Measurements from ENCODE around the gene CPNE4.
"Not testable (repeated sequence)": the region's sequence is repeated elsewhere in the genome, so short reads cannot be mapped to it uniquely, and the experiment has no call there.

The CPNE4 gene

DNA sequence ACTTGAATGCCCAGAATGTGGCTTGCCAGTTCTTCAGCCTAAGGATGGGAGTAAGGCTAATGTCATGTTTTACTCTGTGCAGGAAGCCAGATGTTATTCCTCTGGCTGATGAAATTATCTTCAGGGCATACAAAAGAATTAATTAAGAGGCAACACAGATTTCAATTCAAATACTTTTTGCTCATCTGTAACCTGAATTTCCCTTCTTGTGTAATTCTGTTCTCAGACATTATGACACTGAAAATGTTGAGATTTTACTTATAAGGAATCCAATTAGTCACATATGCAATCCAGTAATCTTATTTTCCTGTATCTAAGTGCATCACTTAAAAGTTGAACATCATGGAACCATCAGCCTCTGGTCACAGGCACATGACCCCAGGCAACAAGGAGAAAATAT is 136.5 kb downstream of the CPNE4 start:
- no peak overlapping the region for H3K4me3 ChIP-seq (ENCODE audit: low read depth, low read length)
- TF ChIP-seq, protein P1, sequence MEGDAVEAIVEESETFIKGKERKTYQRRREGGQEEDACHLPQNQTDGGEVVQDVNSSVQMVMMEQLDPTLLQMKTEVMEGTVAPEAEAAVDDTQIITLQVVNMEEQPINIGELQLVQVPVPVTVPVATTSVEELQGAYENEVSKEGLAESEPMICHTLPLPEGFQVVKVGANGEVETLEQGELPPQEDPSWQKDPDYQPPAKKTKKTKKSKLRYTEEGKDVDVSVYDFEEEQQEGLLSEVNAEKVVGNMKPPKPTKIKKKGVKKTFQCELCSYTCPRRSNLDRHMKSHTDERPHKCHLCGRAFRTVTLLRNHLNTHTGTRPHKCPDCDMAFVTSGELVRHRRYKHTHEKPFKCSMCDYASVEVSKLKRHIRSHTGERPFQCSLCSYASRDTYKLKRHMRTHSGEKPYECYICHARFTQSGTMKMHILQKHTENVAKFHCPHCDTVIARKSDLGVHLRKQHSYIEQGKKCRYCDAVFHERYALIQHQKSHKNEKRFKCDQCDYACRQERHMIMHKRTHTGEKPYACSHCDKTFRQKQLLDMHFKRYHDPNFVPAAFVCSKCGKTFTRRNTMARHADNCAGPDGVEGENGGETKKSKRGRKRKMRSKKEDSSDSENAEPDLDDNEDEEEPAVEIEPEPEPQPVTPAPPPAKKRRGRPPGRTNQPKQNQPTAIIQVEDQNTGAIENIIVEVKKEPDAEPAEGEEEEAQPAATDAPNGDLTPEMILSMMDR (IDR thresholded peaks at IDR 0.05; ENCODE audit: insufficient read depth, low read length, missing control alignments), result no peak
- no peak for DNase-seq (ENCODE audit: low read depth, low spot score)
- POLR2A ChIA-PET, result no interaction called here
- CTCF ChIA-PET, result interaction anchor here (1.3 to 1.6 kb wide), 2 partner anchors 102 to 131 kb away, joined by 3 to 4 read pairs; no protein-coding TSS in a partner anchor

DNA sequence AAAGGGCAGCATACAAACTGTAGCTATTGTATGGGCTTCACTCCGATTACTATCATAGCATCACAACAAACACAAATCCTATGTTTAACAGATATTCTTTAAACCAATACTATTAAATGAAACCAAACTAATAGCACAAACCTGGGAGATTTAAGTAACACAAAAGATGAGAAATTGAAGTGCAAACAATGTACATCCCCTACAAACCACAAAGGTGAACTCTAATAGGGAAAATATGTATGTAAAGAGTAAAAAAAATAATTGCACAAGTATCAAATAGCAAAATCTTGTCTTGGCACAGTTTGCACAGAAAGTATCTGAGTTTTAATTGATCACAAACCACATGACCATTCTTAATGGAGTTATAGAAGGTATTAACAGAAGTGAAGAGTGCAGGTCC is 138.5 kb downstream of the CPNE4 start:
- ChIA-PET CTCF (no interaction called here), POLR2A (no interaction called here)
- TF ChIP-seq, protein P1 (IDR thresholded peaks at IDR 0.05; ENCODE audit: insufficient read depth, low read length, missing control alignments), result no peak
- no peak overlapping the region for H3K4me3 ChIP-seq (ENCODE audit: low read depth, low read length)
- DNase-seq (ENCODE audit: low read depth, low spot score), result no peak

DNA sequence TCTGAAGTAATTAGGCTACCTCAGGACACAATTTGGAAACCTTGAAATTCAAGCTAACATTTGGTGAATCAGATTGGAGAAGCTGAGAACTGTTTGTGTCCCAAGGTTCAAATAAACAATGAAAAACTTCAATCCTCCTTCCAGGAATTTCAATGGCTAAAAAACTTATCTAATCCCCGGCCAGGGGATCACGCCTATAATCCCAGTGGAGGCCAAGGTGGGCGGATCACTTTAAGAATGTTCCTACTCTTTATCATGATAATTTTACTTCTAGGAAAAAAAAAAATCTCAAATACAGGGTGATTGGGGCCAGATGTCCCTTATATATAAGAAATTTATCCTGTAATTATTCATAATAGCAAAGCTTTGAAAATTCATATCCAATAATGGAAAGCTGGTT is 139.0 kb downstream of the CPNE4 start:
- no peak overlapping the region for H3K4me3 ChIP-seq (ENCODE audit: low read depth, low read length)
- ChIA-PET POLR2A (no interaction called here), CTCF (no interaction called here)
- TF ChIP-seq, protein P1 (IDR thresholded peaks at IDR 0.05; ENCODE audit: insufficient read depth, low read length, missing control alignments), result no peak
- DNase-seq (ENCODE audit: low read depth, low spot score), result no peak

DNA sequence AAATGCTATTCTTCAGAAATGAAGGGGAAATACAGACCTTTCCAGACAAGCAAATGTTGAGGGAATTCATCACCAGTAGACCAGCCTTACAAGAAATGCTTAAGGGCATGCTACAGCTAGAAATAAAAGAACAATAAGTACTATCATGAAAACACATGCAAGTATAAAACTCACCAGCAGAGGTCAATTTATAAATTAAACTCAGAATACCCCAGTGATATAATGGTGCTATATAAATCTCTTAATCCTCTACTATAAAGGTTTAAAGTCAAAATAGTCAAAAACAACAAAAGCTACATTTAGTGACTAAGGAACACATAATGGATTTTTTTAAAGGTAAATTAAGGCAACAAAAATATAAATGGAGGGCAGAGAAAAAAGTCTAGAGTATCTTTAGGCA is 142.5 kb downstream of the CPNE4 start:
- ChIA-PET CTCF (interaction anchor here (1.0 to 3.3 kb wide), 7 partner anchors 9 to 147 kb away, joined by 3 to 10 read pairs (median 5); partner anchors contain the start of gene CPNE4), POLR2A (no interaction called here)
- no peak for DNase-seq (ENCODE audit: low read depth, low spot score)
- TF ChIP-seq, protein P1 (IDR thresholded peaks at IDR 0.05; ENCODE audit: insufficient read depth, low read length, missing control alignments), result no peak
- H3K4me3 ChIP-seq (ENCODE audit: low read depth, low read length), result no peak overlapping the region

DNA sequence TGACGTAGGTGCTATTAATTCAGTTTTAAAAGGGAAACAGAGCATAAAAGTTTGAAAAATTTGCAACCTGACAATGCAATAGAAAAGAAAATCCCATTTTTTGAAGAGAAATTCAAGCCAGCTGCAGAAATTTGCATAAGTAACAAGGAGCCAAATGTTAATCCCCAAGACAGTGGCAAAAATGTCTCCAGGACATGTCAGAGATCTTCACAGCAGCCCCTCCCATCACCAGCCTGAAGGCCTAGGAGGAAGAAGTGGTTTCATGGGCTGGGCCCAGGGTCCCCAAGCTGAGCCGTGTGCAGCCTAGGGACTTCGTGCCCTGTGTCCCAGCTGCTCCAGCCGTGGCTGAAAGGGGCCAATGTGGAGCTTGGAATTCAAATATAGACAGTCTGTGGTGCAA is 148.9 kb downstream of the CPNE4 start:
- POLR2A ChIA-PET; DNase-seq (ENCODE audit: low read depth, low spot score); H3K4me3 ChIP-seq (ENCODE audit: low read depth, low read length): not testable (repeated sequence)
- CTCF ChIA-PET, result interaction anchor here (1.1 kb wide), 1 partner anchor 143 kb away, joined by 3 read pairs; no protein-coding TSS in a partner anchor

DNA sequence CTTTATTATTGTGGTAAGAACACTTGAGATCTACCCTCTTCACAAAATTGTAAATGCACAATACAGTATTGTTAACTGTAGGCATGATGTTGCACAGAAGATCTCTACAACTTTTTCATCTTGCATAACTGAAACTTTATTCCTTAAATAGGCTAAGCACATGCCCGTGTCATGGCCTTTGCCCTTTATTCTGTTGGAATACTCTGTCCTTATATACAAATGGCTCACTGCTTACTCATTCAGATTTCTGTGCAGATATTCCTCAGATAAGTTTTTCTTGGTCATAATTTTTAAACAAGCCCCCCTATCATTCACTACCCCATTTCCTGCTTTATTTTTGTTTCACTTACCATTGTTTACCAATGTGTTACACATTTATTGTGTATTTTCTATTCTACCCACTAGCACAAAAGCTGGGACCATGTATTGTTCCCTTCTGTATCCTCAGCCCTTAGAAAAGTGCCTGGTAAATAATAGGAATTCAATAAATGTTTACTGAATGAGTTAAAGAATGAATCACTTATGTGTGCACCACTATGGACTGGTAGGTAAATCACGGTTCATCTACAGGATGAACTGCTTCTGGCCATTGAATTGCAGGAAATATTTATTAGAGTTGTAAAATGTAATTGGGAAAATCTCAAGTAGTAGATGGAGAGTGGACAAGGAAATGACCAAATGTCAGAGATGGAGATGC is 151.0 kb downstream of the CPNE4 start:
- no peak for DNase-seq (ENCODE audit: low read depth, low spot score)
- ChIA-PET CTCF (interaction anchor here (2.1 kb wide), 1 partner anchor 9 kb away, joined by 10 read pairs; no protein-coding TSS in a partner anchor), POLR2A (no interaction called here)

More for the DNA sequence above, 151.0 kb downstream of the CPNE4 start:
- no peak overlapping the region for H3K4me3 ChIP-seq (ENCODE audit: low read depth, low read length)
- TF ChIP-seq, protein P1 (IDR thresholded peaks at IDR 0.05; ENCODE audit: insufficient read depth, low read length, missing control alignments), result no peak

Measured in AG04449 (cell line).